ENCODE results near the gene FAM200A. TPM values are rescaled to one million over a fixed set of nuclear protein-coding genes. Genes with fewer than 3 reads are reported as not detected.

FAM200A gene
- total and polyA plus RNA-seq, 2 donors from 2014 or later: 6.8 to 6.9 TPM

DNA sequence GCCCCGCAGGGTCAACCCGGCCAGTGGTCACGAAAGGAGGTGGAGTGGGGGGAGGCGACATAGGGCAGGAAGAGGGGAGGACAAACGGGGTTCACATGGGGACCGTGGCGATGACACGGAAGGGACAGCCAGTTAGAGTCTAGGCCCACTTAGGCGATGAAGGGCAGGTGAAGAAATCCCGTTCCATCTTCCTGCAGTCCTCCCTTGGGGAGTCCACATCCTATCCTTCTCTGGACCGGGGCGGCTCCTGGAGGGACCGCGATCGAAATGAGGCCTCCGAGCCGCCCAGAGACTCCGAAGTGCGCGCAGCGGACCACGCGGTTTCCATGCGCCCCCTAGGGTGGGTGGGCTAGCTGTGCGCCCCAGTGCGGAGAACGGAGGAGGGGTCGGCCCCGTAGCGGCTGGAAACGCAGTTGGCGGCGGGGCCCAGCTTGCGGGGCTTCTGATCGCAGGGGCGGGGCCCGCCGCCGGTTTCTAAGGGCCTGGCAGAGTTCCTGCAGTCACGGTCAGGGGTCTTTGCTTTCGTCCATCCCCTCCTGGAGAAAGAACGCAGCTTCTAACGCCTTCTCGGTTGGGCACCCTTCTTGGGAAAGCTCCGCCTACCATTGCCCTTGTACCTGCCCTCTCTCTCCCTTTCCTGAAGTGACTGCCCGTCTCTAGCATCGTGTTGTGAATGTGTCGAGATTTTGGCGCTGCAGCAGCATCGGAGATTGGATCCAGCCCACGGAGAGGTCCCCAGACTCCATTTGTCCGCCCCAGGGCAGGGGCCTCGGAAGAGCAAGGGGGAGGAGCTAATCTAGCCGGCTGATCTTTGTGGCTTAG is 28.3 kb upstream of the FAM200A start:
- intact Hi-C loops (cut with DNase I): no loop called here
- no peaks in the 10 kb centered on the region for H3K36me3 ChIP-seq (ENCODE audit: control insufficient read depth in 2 of 3, insufficient read depth in 3 of 3, low read length in 3 of 3)
- H3K4me3 ChIP-seq (ENCODE audit: low read length in 3 of 3): peak overlapping the region; percentile 74 to 76 (median 76)
- no peaks in the 10 kb centered on the region for H3K9me3 ChIP-seq (ENCODE audit: control insufficient read depth in 2 of 3, insufficient read depth in 1 of 3, low read length in 3 of 3)
- no peaks in the 10 kb centered on the region for H3K27me3 ChIP-seq (ENCODE audit: control insufficient read depth, insufficient read depth, low read length)
- DNase-seq (peak; percentile 77 to 88 (median 85)), FAIRE-seq (no peak)
- peak overlapping the region; percentile 26 to 73 (median 68) for H3K9ac ChIP-seq (ENCODE audit: low read length in 3 of 3)
- H3K27ac ChIP-seq (ENCODE audit: low read depth in 2 of 2, low read length in 2 of 2): no peak overlapping the region
- peaks cover 0 to 10% (median 5%) of the 10 kb centered on the region in 3 donors for H3K4me1 ChIP-seq (ENCODE audit: control insufficient read depth in 2 of 3, insufficient read depth in 2 of 3, low read depth in 1 of 3, low read length in 3 of 3)
- TF ChIP-seq, protein P1, sequence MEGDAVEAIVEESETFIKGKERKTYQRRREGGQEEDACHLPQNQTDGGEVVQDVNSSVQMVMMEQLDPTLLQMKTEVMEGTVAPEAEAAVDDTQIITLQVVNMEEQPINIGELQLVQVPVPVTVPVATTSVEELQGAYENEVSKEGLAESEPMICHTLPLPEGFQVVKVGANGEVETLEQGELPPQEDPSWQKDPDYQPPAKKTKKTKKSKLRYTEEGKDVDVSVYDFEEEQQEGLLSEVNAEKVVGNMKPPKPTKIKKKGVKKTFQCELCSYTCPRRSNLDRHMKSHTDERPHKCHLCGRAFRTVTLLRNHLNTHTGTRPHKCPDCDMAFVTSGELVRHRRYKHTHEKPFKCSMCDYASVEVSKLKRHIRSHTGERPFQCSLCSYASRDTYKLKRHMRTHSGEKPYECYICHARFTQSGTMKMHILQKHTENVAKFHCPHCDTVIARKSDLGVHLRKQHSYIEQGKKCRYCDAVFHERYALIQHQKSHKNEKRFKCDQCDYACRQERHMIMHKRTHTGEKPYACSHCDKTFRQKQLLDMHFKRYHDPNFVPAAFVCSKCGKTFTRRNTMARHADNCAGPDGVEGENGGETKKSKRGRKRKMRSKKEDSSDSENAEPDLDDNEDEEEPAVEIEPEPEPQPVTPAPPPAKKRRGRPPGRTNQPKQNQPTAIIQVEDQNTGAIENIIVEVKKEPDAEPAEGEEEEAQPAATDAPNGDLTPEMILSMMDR (IDR thresholded peaks at IDR 0.05; ENCODE audit: borderline replicate concordance, extremely low read depth, insufficient read depth): peak; percentile 11

DNA sequence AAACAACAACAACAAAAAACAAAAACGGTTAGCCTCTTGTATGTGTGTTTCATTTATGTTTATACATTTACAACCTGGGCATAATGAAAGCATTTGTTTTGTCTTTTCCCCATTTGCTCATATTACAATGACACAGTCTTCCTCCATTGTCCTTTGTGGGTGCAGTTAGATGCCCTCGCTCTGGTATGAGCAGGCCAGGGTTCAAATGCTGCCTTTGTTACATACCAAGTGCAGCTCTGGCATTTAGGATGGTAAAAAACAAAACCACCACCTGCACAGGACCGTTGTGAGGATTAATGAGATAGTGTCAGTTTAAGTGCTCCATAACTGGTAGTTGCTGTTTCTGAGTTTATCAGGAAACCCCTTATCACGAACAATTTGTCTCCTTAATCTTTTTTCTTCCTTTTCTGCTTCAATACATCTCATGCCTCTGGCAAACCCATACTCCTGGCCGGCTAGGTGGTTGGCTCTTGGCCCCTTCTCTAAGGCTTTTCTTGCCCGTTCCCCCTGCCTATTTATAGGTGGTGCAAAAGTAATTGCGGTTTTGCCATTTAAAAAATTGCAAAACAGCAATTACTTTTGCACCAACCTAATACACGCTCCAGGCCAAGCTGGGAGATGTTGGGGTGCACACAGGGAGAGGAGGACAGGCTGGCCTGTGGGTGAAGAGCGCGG is 27.5 kb upstream of the FAM200A start:
- TF ChIP-seq, protein P1 (IDR thresholded peaks at IDR 0.05; ENCODE audit: borderline replicate concordance, extremely low read depth, insufficient read depth): no peak
- no peak overlapping the region for H3K27ac ChIP-seq (ENCODE audit: low read depth in 2 of 2, low read length in 2 of 2)
- peak overlapping the region in 1 of 3 donors; percentile 73 for H3K9ac ChIP-seq (ENCODE audit: low read length in 3 of 3)
- no peaks in the 10 kb centered on the region for H3K36me3 ChIP-seq (ENCODE audit: control insufficient read depth in 2 of 3, insufficient read depth in 3 of 3, low read length in 3 of 3)
- intact Hi-C loops (cut with DNase I): no loop called here
- no peaks in the 10 kb centered on the region for H3K9me3 ChIP-seq (ENCODE audit: control insufficient read depth in 2 of 3, insufficient read depth in 1 of 3, low read length in 3 of 3)
- H3K27me3 ChIP-seq (ENCODE audit: control insufficient read depth, insufficient read depth, low read length): no peaks in the 10 kb centered on the region
- peak overlapping the region in 2 of 3 donors; percentile 74 to 76 for H3K4me3 ChIP-seq (ENCODE audit: low read length in 3 of 3)
- peaks cover 0 to 10% (median 5%) of the 10 kb centered on the region in 3 donors for H3K4me1 ChIP-seq (ENCODE audit: control insufficient read depth in 2 of 3, insufficient read depth in 2 of 3, low read depth in 1 of 3, low read length in 3 of 3)
- no peak for FAIRE-seq
- DNase-seq: no peak

DNA sequence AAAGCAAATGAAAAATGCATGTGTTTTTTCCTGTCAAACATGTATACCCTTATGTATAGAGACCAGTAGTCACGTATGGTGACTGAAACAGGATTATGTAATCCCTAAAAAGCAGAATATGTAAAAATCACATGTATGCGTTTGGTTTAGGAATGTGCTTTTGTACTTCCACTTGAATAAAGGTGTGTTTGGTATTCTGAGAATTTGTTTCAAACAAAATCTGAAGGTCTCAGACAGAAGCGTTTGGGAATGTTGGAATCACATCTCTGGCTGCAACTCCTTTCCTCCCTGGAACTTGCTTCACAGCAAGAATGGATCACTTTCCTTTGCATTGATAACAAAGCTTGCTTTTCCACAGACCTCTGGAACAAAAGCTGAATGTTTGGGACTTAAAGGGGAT is 24.3 kb upstream of the FAM200A start:
- H3K4me3 ChIP-seq (ENCODE audit: low read length in 3 of 3): no peak overlapping the region
- H3K27ac ChIP-seq (ENCODE audit: low read depth in 2 of 2, low read length in 2 of 2): no peak overlapping the region
- H3K9me3 ChIP-seq (ENCODE audit: control insufficient read depth in 2 of 3, insufficient read depth in 1 of 3, low read length in 3 of 3): no peaks in the 10 kb centered on the region
- intact Hi-C loops (cut with DNase I): no loop called here
- TF ChIP-seq, protein P1 (IDR thresholded peaks at IDR 0.05; ENCODE audit: borderline replicate concordance, extremely low read depth, insufficient read depth): no peak
- peaks cover 11 to 15% (median 13%) of the 10 kb centered on the region in 3 donors for H3K36me3 ChIP-seq (ENCODE audit: control insufficient read depth in 2 of 3, insufficient read depth in 3 of 3, low read length in 3 of 3)
- peaks cover 0 to 10% (median 5%) of the 10 kb centered on the region in 3 donors for H3K4me1 ChIP-seq (ENCODE audit: control insufficient read depth in 2 of 3, insufficient read depth in 2 of 3, low read depth in 1 of 3, low read length in 3 of 3)
- FAIRE-seq: no peak
- no peak overlapping the region for H3K9ac ChIP-seq (ENCODE audit: low read length in 3 of 3)
- H3K27me3 ChIP-seq (ENCODE audit: control insufficient read depth, insufficient read depth, low read length): no peaks in the 10 kb centered on the region
- no peak for DNase-seq

All from kidney (tissue), 14 donors.